Parathyroid adenoma (tissue), 2 donors: ENCODE measurements around the gene ABCD3.

ENCODE experiments used
- H2AFZ ChIP-seq: fragments of 300-600 bp; sonication (generic); one replicate; pipeline ENCODE4 v1.7.0; 2017; ENCODE audit warnings: antibody characterized with exemption, mild to moderate bottlenecking
- H3K27ac ChIP-seq: fragments of 300-600 bp; sonication (generic); one replicate; pipeline ENCODE4 v1.7.0; 2017
- H3K27me3 ChIP-seq: fragments of 300-600 bp; sonication (generic); one replicate; pipeline ENCODE4 v1.7.0; 2017; ENCODE audit warnings: low read length; ENCODE audit not compliant: control insufficient read depth, insufficient read depth
- H3K36me3 ChIP-seq: fragments of 300-600 bp; sonication (generic); one replicate; pipeline ENCODE4 v1.7.0; 2017; ENCODE audit warnings: low read length; ENCODE audit not compliant: control insufficient read depth, insufficient read depth
- H3K4me1 ChIP-seq: fragments of 300-600 bp; sonication (generic); one replicate; pipeline ENCODE4 v1.7.0; 2017; ENCODE audit warnings: control low read depth
- H3K4me2 ChIP-seq: fragments of 300-600 bp; sonication (generic); one replicate; pipeline ENCODE4 v1.7.0; 2017; ENCODE audit warnings: low read length
- H3K4me3 ChIP-seq: fragments of 300-600 bp; sonication (generic); one replicate; pipeline ENCODE4 v1.7.0; 2017; ENCODE audit warnings: low read depth, low read length
- H3K79me2 ChIP-seq: fragments of 300-600 bp; sonication (generic); one replicate; pipeline ENCODE4 v1.7.0; 2017; ENCODE audit warnings: control low read depth
- H3K9ac ChIP-seq: fragments of 300-600 bp; sonication (generic); one replicate; pipeline ENCODE4 v1.7.0; 2017; ENCODE audit warnings: mild to moderate bottlenecking
- H3K9me3 ChIP-seq: fragments of 300-600 bp; sonication (generic); one replicate; pipeline ENCODE4 v1.7.0; 2017; ENCODE audit warnings: low read length; ENCODE audit not compliant: control insufficient read depth
- CTCF ChIP-seq: fragments of 300-600 bp; sonication (generic); IDR thresholded peaks from one replicate; pipeline ENCODE4 v1.7.0; 2017; ENCODE audit warnings: antibody characterized with exemption, mild to moderate bottlenecking
- donor health status: primary hyperparathyroidism.

The ABCD3 gene

GRCh38 chr1:94527447-94528031, 109.3 kb downstream of the ABCD3 start:
- Histone ChIP-seq H3K27ac (no peak overlapping the region), H2AFZ (no peak overlapping the region), H3K9me3 (no peaks in the 10 kb centered on the region), H3K36me3 (no peaks in the 10 kb centered on the region), H3K4me2 (no peak overlapping the region), H3K4me3 (no peak overlapping the region), H3K4me1 (no peaks in the 10 kb centered on the region), H3K27me3 (no peaks in the 10 kb centered on the region), H3K9ac (no peak overlapping the region), H3K79me2 (no peaks in the 10 kb centered on the region)
- no peak for TF ChIP-seq CTCF

- Histone ChIP-seq H3K4me3 (no peak overlapping the region), H3K9me3 (no peaks in the 10 kb centered on the region), H3K9ac (no peak overlapping the region), H3K79me2 (no peaks in the 10 kb centered on the region), H3K4me2 (no peak overlapping the region), H3K36me3 (no peaks in the 10 kb centered on the region), H3K27ac (no peak overlapping the region), H3K4me1 (no peaks in the 10 kb centered on the region), H3K27me3 (no peaks in the 10 kb centered on the region), H2AFZ (no peak overlapping the region)
- no peak for TF ChIP-seq CTCF
These were observed 110.1 kb downstream of the ABCD3 start for GRCh38 chr1:94528299-94528698.

GRCh38 chr1:94528826-94529225, 110.6 kb downstream of the ABCD3 start:
- Histone ChIP-seq H3K27me3 (no peaks in the 10 kb centered on the region), H3K4me2 (no peak overlapping the region), H3K79me2 (no peaks in the 10 kb centered on the region), H2AFZ (no peak overlapping the region), H3K4me1 (no peaks in the 10 kb centered on the region), H3K36me3 (no peaks in the 10 kb centered on the region), H3K9me3 (no peaks in the 10 kb centered on the region), H3K27ac (no peak overlapping the region), H3K9ac (no peak overlapping the region), H3K4me3 (no peak overlapping the region)
- TF ChIP-seq CTCF = no peak

GRCh38 chr1:94529416-94529815, 111.2 kb downstream of the ABCD3 start:
- Histone ChIP-seq H3K27me3 (no peaks in the 10 kb centered on the region), H3K79me2 (no peaks in the 10 kb centered on the region), H3K4me1 (no peaks in the 10 kb centered on the region), H3K4me3 (no peak overlapping the region), H3K27ac (no peak overlapping the region), H3K36me3 (no peaks in the 10 kb centered on the region), H3K9ac (no peak overlapping the region), H3K9me3 (no peaks in the 10 kb centered on the region), H2AFZ (no peak overlapping the region), H3K4me2 (no peak overlapping the region)
- no peak for TF ChIP-seq CTCF

- no peak overlapping the region for H3K27ac ChIP-seq
- H3K4me1 ChIP-seq = no peaks in the 10 kb centered on the region
- H3K9me3 ChIP-seq = no peaks in the 10 kb centered on the region
- no peaks in the 10 kb centered on the region for H3K36me3 ChIP-seq
- TF ChIP-seq CTCF = no peak
- no peaks in the 10 kb centered on the region for H3K79me2 ChIP-seq
- H3K27me3 ChIP-seq = no peaks in the 10 kb centered on the region
- no peak overlapping the region for H2AFZ ChIP-seq
- H3K9ac ChIP-seq = no peak overlapping the region
- no peak overlapping the region for H3K4me3 ChIP-seq
- no peak overlapping the region for H3K4me2 ChIP-seq
These were observed 112.2 kb downstream of the ABCD3 start for GRCh38 chr1:94530373-94530878.
